H1 (cell line): ENCODE measurements around the gene ARHGEF10L. TPM values are rescaled to one million over a fixed set of nuclear protein-coding genes. Genes with fewer than 3 reads are reported as not detected.

Experiments used
- CTCF ChIA-PET: fragments of 300-600 bp; sonication (Branson Sonifier 250); formaldehyde crosslinking; loops from one replicate; lab custom pipeline; 2021; ENCODE audit not compliant: partially characterized antibody; lab: Charles Lee
- POLR2A ChIA-PET: fragments of 300-600 bp; sonication (Branson Sonifier 250); formaldehyde crosslinking; loops from one replicate; lab custom pipeline; 2021; ENCODE audit warnings: inconsistent platforms; ENCODE audit not compliant: partially characterized antibody; lab: Charles Lee
- DNase-seq, 2 experiments: peaks; one replicate each; pipeline versions ENCODE4 v3.0.0 to v3.0.0-alpha.2; 2010 to 2022; ENCODE audit warnings: low spot score in 2 of 2, low read depth in 1 of 2, mixed read lengths in 1 of 2
- FAIRE-seq: peaks from 2 replicates; lab custom pipeline; 2011; peaks lifted over from hg19 to GRCh38; lab: Jason Lieb, UNC
- H2AFZ ChIP-seq: 2 replicates; pipeline ENCODE4 v1.8.1; 2012; ENCODE audit warnings: low read length, inconsistent platforms
- H2AK5ac ChIP-seq: 2 replicates; pipeline ENCODE4 v1.6.1; 2013; ENCODE audit warnings: low read depth, low read length
- H2BK120ac ChIP-seq: replicated peaks from 2 replicates; pipeline ENCODE3; 2013; ENCODE audit warnings: low read depth, low read length, inconsistent platforms
- H2BK12ac ChIP-seq: 2 replicates; pipeline ENCODE4 v1.6.1; 2013; ENCODE audit warnings: low read depth, low read length
- H2BK15ac ChIP-seq: 2 replicates; pipeline ENCODE4 v1.6.1; 2013; ENCODE audit warnings: low read length
- H2BK20ac ChIP-seq: 2 replicates; pipeline ENCODE4 v1.6.1; 2013; ENCODE audit warnings: low read length
- H2BK5ac ChIP-seq: 2 replicates; pipeline ENCODE4 v1.6.1; 2013; ENCODE audit warnings: low read depth, low read length
- H3K14ac ChIP-seq: 2 replicates; pipeline ENCODE4 v1.6.1; 2013; ENCODE audit warnings: inconsistent platforms; ENCODE audit not compliant: insufficient read length
- H3K18ac ChIP-seq: 2 replicates; pipeline ENCODE4 v1.6.1; 2013; ENCODE audit warnings: low read length; ENCODE audit errors: extremely low read depth
- H3K23ac ChIP-seq: 2 replicates; pipeline ENCODE4 v1.6.1; 2013; ENCODE audit warnings: inconsistent platforms; ENCODE audit not compliant: insufficient read length
- H3K23me2 ChIP-seq: 2 replicates; pipeline ENCODE4 v1.6.1; 2013; ENCODE audit warnings: low read depth, low read length
- H3K27ac ChIP-seq: 2 replicates; pipeline ENCODE4 v1.6.1; 2011; ENCODE audit warnings: low read depth, low read length, inconsistent platforms
- H3K27me3 ChIP-seq, 4 experiments: replicated peaks in 1 of 4; 1 replicate in 1 of 4; 2 replicates in 3 of 4; pipeline versions ENCODE4 v1.6.1 to v1.8.1; 2011 to 2013; ENCODE audit warnings: low read length in 3 of 4, mild to moderate bottlenecking in 3 of 4, inconsistent platforms in 2 of 4, mixed read lengths in 2 of 4, moderate library complexity in 1 of 4; ENCODE audit not compliant: control insufficient read depth in 3 of 4, insufficient read depth in 3 of 4; ENCODE audit errors: extremely low read depth in 1 of 4
- H3K36me3 ChIP-seq, 4 experiments: 2 replicates each; pipeline versions ENCODE4 v1.6.1 to v1.8.1; 2011 to 2013; ENCODE audit warnings: mild to moderate bottlenecking in 4 of 4, low read length in 3 of 4, moderate library complexity in 2 of 4, control low read depth in 1 of 4, inconsistent platforms in 1 of 4; ENCODE audit not compliant: insufficient read depth in 4 of 4, control insufficient read depth in 2 of 4
- H3K4ac ChIP-seq: replicated peaks from 2 replicates; pipeline ENCODE3; 2013; ENCODE audit warnings: low read length, low read depth, mixed read lengths, inconsistent platforms; ENCODE audit not compliant: insufficient read length
- H3K4me1 ChIP-seq, 4 experiments: replicated peaks in 1 of 4; 1 replicate in 1 of 4; 2 replicates in 3 of 4; pipeline versions ENCODE4 v1.6.1 to v1.8.1; 2011 to 2013; ENCODE audit warnings: low read length in 3 of 4, inconsistent platforms in 2 of 4, mixed read lengths in 1 of 4; ENCODE audit not compliant: insufficient read depth in 4 of 4, control insufficient read depth in 3 of 4
- H3K4me2 ChIP-seq, 2 experiments: 2 replicates each; pipeline versions ENCODE4 v1.6.1 to v1.8.1; 2011 to 2013; ENCODE audit warnings: low read depth in 2 of 2, low read length in 2 of 2, control low read depth in 1 of 2, inconsistent platforms in 1 of 2, mild to moderate bottlenecking in 1 of 2; ENCODE audit not compliant: insufficient read depth in 1 of 2
- H3K4me3 ChIP-seq, 4 experiments: fragments of 200-600, 300-600 bp in 1 of 4; sonication (generic), shearing (Covaris generic), sonication (Bioruptor Twin) in 1 of 4; 2 replicates each; pipeline versions ENCODE4 v1.5.1 to v1.8.1; 2011 to 2016; ENCODE audit warnings: low read length in 4 of 4, low read depth in 3 of 4, control low read depth in 2 of 4, inconsistent platforms in 2 of 4, mild to moderate bottlenecking in 2 of 4, mixed read lengths in 1 of 4, moderate library complexity in 1 of 4; ENCODE audit not compliant: insufficient read depth in 2 of 4; ENCODE audit errors: extremely low read depth in 1 of 4
- H3K56ac ChIP-seq: replicated peaks from 2 replicates; pipeline ENCODE3; 2013; ENCODE audit warnings: low read depth, mild to moderate bottlenecking, mixed read lengths, low read length, inconsistent platforms; ENCODE audit not compliant: insufficient read length
- H3K79me1 ChIP-seq: 2 replicates; pipeline ENCODE4 v1.6.1; 2013; ENCODE audit warnings: low read depth, low read length, control low read depth
- H3K79me2 ChIP-seq, 2 experiments: 2 replicates each; pipeline versions ENCODE4 v1.6.1 to v1.8.1; 2012 to 2013; ENCODE audit warnings: low read length in 2 of 2, mild to moderate bottlenecking in 2 of 2, inconsistent platforms in 1 of 2; ENCODE audit not compliant: insufficient read depth in 2 of 2, control insufficient read depth in 1 of 2
- H3K9ac ChIP-seq, 4 experiments: replicated peaks in 1 of 4; 1 replicate in 1 of 4; 2 replicates in 3 of 4; pipeline versions ENCODE4 v1.6.1 to v1.8.1; 2011 to 2013; ENCODE audit warnings: low read depth in 3 of 4, low read length in 3 of 4, control low read depth in 2 of 4, mild to moderate bottlenecking in 2 of 4, moderate library complexity in 2 of 4, inconsistent platforms in 1 of 4; ENCODE audit errors: extremely low read depth in 1 of 4
- H3K9me3 ChIP-seq, 2 experiments: 2 replicates each; pipeline versions ENCODE4 v1.6.1 to v1.8.1; 2012 to 2013; ENCODE audit warnings: mild to moderate bottlenecking in 2 of 2, moderate library complexity in 2 of 2, control low read depth in 1 of 2, inconsistent platforms in 1 of 2, low read depth in 1 of 2, low read length in 1 of 2, mixed read lengths in 1 of 2; ENCODE audit not compliant: insufficient read depth in 2 of 2
- H4K20me1 ChIP-seq, 2 experiments: replicated peaks in 1 of 2; 2 replicates each; pipeline versions ENCODE3 to v1.8.1; 2011 to 2013; ENCODE audit warnings: inconsistent platforms in 2 of 2, low read length in 2 of 2, mild to moderate bottlenecking in 1 of 2; ENCODE audit not compliant: insufficient read depth in 2 of 2, control insufficient read depth in 1 of 2
- H4K5ac ChIP-seq: 2 replicates; pipeline ENCODE4 v1.6.1; 2013; ENCODE audit warnings: low read length, low read depth, mixed read lengths, inconsistent platforms; ENCODE audit not compliant: insufficient read length
- H4K8ac ChIP-seq: 2 replicates; pipeline ENCODE4 v1.8.0; 2013; ENCODE audit warnings: mild to moderate bottlenecking, moderate library complexity, low read length, inconsistent platforms; ENCODE audit not compliant: insufficient read depth; ENCODE audit errors: extremely low read depth
- H4K91ac ChIP-seq: replicated peaks from 2 replicates; pipeline ENCODE3; 2013; ENCODE audit warnings: low read length, mixed read lengths, inconsistent platforms; ENCODE audit not compliant: insufficient read length
- ATF3 ChIP-seq: IDR thresholded peaks from 2 replicates; pipeline ENCODE4 v1.6.1; 2011; ENCODE audit warnings: low read depth, mild to moderate bottlenecking, low read length; ENCODE audit not compliant: insufficient read depth
- BACH1 ChIP-seq: IDR thresholded peaks from 2 replicates; pipeline ENCODE4 v1.6.1; 2012; ENCODE audit warnings: low read length, improper control_type of control experiment
- BRCA1 ChIP-seq: IDR thresholded peaks from 2 replicates; pipeline ENCODE4 v1.6.1; 2012; ENCODE audit warnings: low read depth, low read length, improper control_type of control experiment
- CHD1 ChIP-seq: IDR thresholded peaks from 2 replicates; pipeline ENCODE4 v1.6.1; 2012; ENCODE audit warnings: low read depth, low read length, improper control_type of control experiment
- EZH2 ChIP-seq: fragments of 200-600 bp; sonication (generic); IDR thresholded peaks from 2 replicates; pipeline ENCODE4 v1.7.1; 2012; ENCODE audit warnings: low read depth, mild to moderate bottlenecking, moderate library complexity, low read length, inconsistent platforms; ENCODE audit not compliant: severe bottlenecking
- HDAC2 ChIP-seq, 2 experiments: fragments of 300-600 bp in 1 of 2; sonication (generic) in 1 of 2; IDR thresholded peaks; 2 replicates each; pipeline ENCODE4 v1.6.1; 2011 to 2012; ENCODE audit warnings: low read depth in 2 of 2, low read length in 2 of 2, mild to moderate bottlenecking in 2 of 2, moderate library complexity in 2 of 2, borderline replicate concordance in 1 of 2, inconsistent platforms in 1 of 2
- KDM5A ChIP-seq: fragments of 200-600 bp; IDR thresholded peaks from 2 replicates; pipeline ENCODE4 v1.7.1; 2012; ENCODE audit warnings: mild to moderate bottlenecking, low read length, inconsistent platforms, mixed read lengths
- PHF8 ChIP-seq: fragments of 200-600 bp; sonication (generic); conservative IDR thresholded peaks from 2 replicates; pipeline ENCODE4 v1.7.1; 2012; ENCODE audit warnings: low read depth, mild to moderate bottlenecking, inconsistent platforms, low read length, moderate library complexity
- POLR2AphosphoS5 ChIP-seq: IDR thresholded peaks from 2 replicates; pipeline ENCODE4 v1.6.1; 2011; ENCODE audit warnings: low read depth, low read length
- RBBP5 ChIP-seq: IDR thresholded peaks from 2 replicates; pipeline ENCODE4 v1.7.1; 2012; ENCODE audit warnings: low read depth, mild to moderate bottlenecking, inconsistent platforms, low read length, moderate library complexity, borderline replicate concordance
- RNF2 ChIP-seq: fragments of 200-900, 300-1000 bp; sonication (generic); IDR thresholded peaks from 2 replicates; pipeline ENCODE4 v1.7.1; 2016; ENCODE audit warnings: borderline replicate concordance, low read depth, mild to moderate bottlenecking, antibody characterized with exemption, low read length; ENCODE audit not compliant: poor library complexity, severe bottlenecking; ENCODE audit errors: missing control alignments
- RXRA ChIP-seq: IDR thresholded peaks from 2 replicates; pipeline ENCODE4 v1.6.1; 2011; ENCODE audit warnings: low read depth, mild to moderate bottlenecking, low read length, moderate library complexity; ENCODE audit not compliant: insufficient read depth
- TAF1 ChIP-seq: IDR thresholded peaks from 2 replicates; pipeline ENCODE4 v1.6.1; 2011; ENCODE audit warnings: mild to moderate bottlenecking, low read depth, low read length
- WGBS, 2 experiments: shearing (Covaris generic) in 1 of 2; methylation state at CpG; one replicate each; pipeline versions ENCODE4 v1.1.6 to v1.1.7; 2013 to 2015; ENCODE audit warnings: low lambda C conversion rate in 2 of 2, mixed read lengths in 2 of 2, inconsistent platforms in 1 of 2, low coverage in 1 of 2, missing lambda C conversion rate in 1 of 2; ENCODE audit not compliant: insufficient replicate concordance in 2 of 2, insufficient coverage in 1 of 2, insufficient read length in 1 of 2; ENCODE audit errors: extremely low coverage in 1 of 2, missing lambda C conversion rate in 1 of 2; 5-methylcytosine and 5-hydroxymethylcytosine counted together
- polyA plus RNA-seq, 7 experiments: library from polyadenylated mRNA; depleted of rRNA in 3 of 7; stranded (reverse) in 5 of 7; unstranded in 2 of 7; fragments of >200 nt in 5 of 7; fragments of 200-250 nt in 2 of 7; gene quantifications; 1 replicate in 5 of 7; 2 replicates in 1 of 7; 4 replicates in 1 of 7; pipeline versions ENCODE4 v1.2.1 to v1.2.3, GENCODE V29; 2011 to 2013; ENCODE audit warnings: missing spikeins in 2 of 7, mixed read lengths in 2 of 7
- total RNA-seq: library from RNA; stranded (reverse); fragmentation: NEBNext Ultra II Directional; extraction: Animal tissue kit (Norgen Biotek cat#: 25700); gene quantifications from 2 replicates; pipeline ENCODE4 v1.2.1, GENCODE V29; 2021

The ARHGEF10L gene
- total and polyA plus RNA-seq, 2 of the 8 experiments (the other 6 are each of a cell fraction or from before 2014, with no cell fraction given), result 33.6 to 39.6 TPM

GRCh38 chr1:17615959-17616358 lies 76.5 kb downstream of the ARHGEF10L start:
- Histone ChIP-seq H2BK120ac (no peak overlapping the region), H4K91ac (no peak overlapping the region), H2AFZ (no peak overlapping the region), H3K14ac (no peak overlapping the region), H2BK20ac (no peak overlapping the region), H3K36me3 (peaks cover 0 to 7% (median 2%) of the 10 kb centered on the region in 4 experiments; a peak in 2 of 8 replicates), H3K27me3 (no peaks in the 10 kb centered on the region), H3K4me3 (no peak overlapping the region), H3K79me2 (no peaks in the 10 kb centered on the region), H4K20me1 (peaks cover 3 to 11% of the 10 kb centered on the region in 2 experiments), H2AK5ac (no peak overlapping the region), H3K9me3 (no peaks in the 10 kb centered on the region), H3K4ac (no peak overlapping the region), H3K18ac (no peak overlapping the region), H3K23ac (no peak overlapping the region), H4K5ac (no peak overlapping the region), H3K56ac (no peak overlapping the region), H3K79me1 (no peaks in the 10 kb centered on the region), H2BK12ac (no peak overlapping the region), H3K4me2 (no peak overlapping the region), H3K4me1 (no peaks in the 10 kb centered on the region), H2BK5ac (no peak overlapping the region), H3K9ac (no peak overlapping the region), H3K23me2 (no peaks in the 10 kb centered on the region), H4K8ac (peak overlapping the region; percentile 65), H2BK15ac (no peak overlapping the region), H3K27ac (no peak overlapping the region)
- WGBS, 2 experiments, result 93% methylated on average over 13 of the region's 17 CpGs; no CpG with 5 or more reads in 1 of the 2 experiments
- FAIRE-seq (no peak), DNase-seq (no peak)
- POLR2A ChIA-PET, result no interaction called here
- CTCF ChIA-PET, result interaction anchor here (1.6 to 2.9 kb wide), 2 partner anchors 9 to 114 kb away, joined by 5 to 15 read pairs; no protein-coding TSS in a partner anchor
- no peak for TF ChIP-seq BACH1
- TF ChIP-seq POLR2AphosphoS5, result no peak
- TF ChIP-seq RNF2, result no peak
- TF ChIP-seq HDAC2 (IDR thresholded peaks at IDR 0.05; ENCODE audit: borderline replicate concordance in 1 of 2, low read depth in 2 of 2, low read length in 2 of 2), result no peak
- TF ChIP-seq CHD1, result no peak
- TF ChIP-seq ATF3, result no peak
- no peak for TF ChIP-seq KDM5A
- TF ChIP-seq PHF8, result no peak
- TF ChIP-seq RXRA, result no peak
- no peak for TF ChIP-seq RBBP5
- TF ChIP-seq EZH2, result no peak
- TF ChIP-seq TAF1, result no peak
- no peak for TF ChIP-seq BRCA1
